Nephron (organoid): ENCODE data around the gene PRXL2C.
A peak's percentile ranks its signal among the peaks of the same experiment; 100 is the strongest.

Experiments
- H3K27ac Mint-ChIP-seq, 3 experiments: 2 replicates each; pipeline ENCODE4 v1.8.0; 2020; ENCODE audit warnings: mixed read lengths in 3 of 3, mild to moderate bottlenecking in 2 of 3, moderate library complexity in 1 of 3
- H3K27me3 Mint-ChIP-seq: 2 replicates; pipeline ENCODE4 v1.8.0; 2021; ENCODE audit warnings: low read depth, mild to moderate bottlenecking, moderate library complexity, mixed read lengths
- H3K36me3 Mint-ChIP-seq: 2 replicates; pipeline ENCODE4 v1.8.0; 2020; ENCODE audit warnings: low read depth, mixed read lengths
- H3K4me1 Mint-ChIP-seq: 2 replicates; pipeline ENCODE4 v1.8.0; 2020; ENCODE audit warnings: mixed read lengths
- H3K4me3 Mint-ChIP-seq, 3 experiments: 2 replicates each; pipeline ENCODE4 v1.8.0; 2020; ENCODE audit warnings: mild to moderate bottlenecking in 3 of 3, mixed read lengths in 3 of 3, moderate library complexity in 2 of 3
- H3K9me3 Mint-ChIP-seq: 2 replicates; pipeline ENCODE4 v1.8.0; 2020; ENCODE audit warnings: mixed read lengths
- CTCF ChIP-seq, 3 experiments: fragments of 200-600 bp; sonication (generic); IDR thresholded peaks; one replicate each; pipeline ENCODE4 v1.5.0; 2021; ENCODE audit warnings: antibody characterized with exemption in 3 of 3; ENCODE audit not compliant: unreplicated experiment in 3 of 3

Gene PRXL2C

GRCh38 chr9:96611302-96611701 is 43.8 kb downstream of the PRXL2C start:
- Mint-ChIP-seq H3K4me1 (peaks cover 32% of the 10 kb centered on the region), H3K9me3 (no peaks in the 10 kb centered on the region), H3K27me3 (no peaks in the 10 kb centered on the region), H3K4me3 (no peak overlapping the region), H3K27ac (no peak overlapping the region), H3K36me3 (no peaks in the 10 kb centered on the region)
- TF ChIP-seq CTCF (IDR thresholded peaks at IDR 0.05; ENCODE audit: unreplicated experiment in 3 of 3) = no peak

GRCh38 chr9:96609732-96610131 is 45.4 kb downstream of the PRXL2C start:
- H3K4me1 Mint-ChIP-seq = peaks cover 41% of the 10 kb centered on the region
- H3K36me3 Mint-ChIP-seq = no peaks in the 10 kb centered on the region
- no peaks in the 10 kb centered on the region for H3K27me3 Mint-ChIP-seq
- H3K27ac Mint-ChIP-seq = no peak overlapping the region
- no peaks in the 10 kb centered on the region for H3K9me3 Mint-ChIP-seq
- TF ChIP-seq CTCF (IDR thresholded peaks at IDR 0.05; ENCODE audit: unreplicated experiment in 3 of 3) = no peak
- H3K4me3 Mint-ChIP-seq = no peak overlapping the region

GRCh38 chr9:96607971-96608370 is 47.1 kb downstream of the PRXL2C start:
- no peak for TF ChIP-seq CTCF (IDR thresholded peaks at IDR 0.05; ENCODE audit: unreplicated experiment in 3 of 3)
- H3K4me3 Mint-ChIP-seq = no peak overlapping the region
- no peaks in the 10 kb centered on the region for H3K9me3 Mint-ChIP-seq
- H3K36me3 Mint-ChIP-seq = peaks cover 1% of the 10 kb centered on the region
- H3K27ac Mint-ChIP-seq = no peak overlapping the region
- peaks cover 46% of the 10 kb centered on the region for H3K4me1 Mint-ChIP-seq
- no peaks in the 10 kb centered on the region for H3K27me3 Mint-ChIP-seq

- TF ChIP-seq CTCF (IDR thresholded peaks at IDR 0.05; ENCODE audit: unreplicated experiment in 3 of 3) = no peak
- H3K27me3 Mint-ChIP-seq = no peaks in the 10 kb centered on the region
- peak overlapping the region in 1 of 3 experiments; percentile 61 for H3K27ac Mint-ChIP-seq
- H3K9me3 Mint-ChIP-seq = no peaks in the 10 kb centered on the region
- no peak overlapping the region for H3K4me3 Mint-ChIP-seq
- peaks cover 14% of the 10 kb centered on the region for H3K36me3 Mint-ChIP-seq
- H3K4me1 Mint-ChIP-seq = peaks cover 31% of the 10 kb centered on the region
Observed at GRCh38 chr9:96605328-96605727, 49.8 kb downstream of the PRXL2C start.

GRCh38 chr9:96604004-96604319 is 51.2 kb downstream of the PRXL2C start:
- TF ChIP-seq CTCF (IDR thresholded peaks at IDR 0.05; ENCODE audit: unreplicated experiment in 3 of 3) = no peak
- Mint-ChIP-seq H3K36me3 (peaks cover 19% of the 10 kb centered on the region), H3K4me3 (no peak overlapping the region), H3K4me1 (peaks cover 31% of the 10 kb centered on the region), H3K27ac (peak overlapping the region in 2 of 3 experiments; percentile 37 to 44), H3K27me3 (no peaks in the 10 kb centered on the region), H3K9me3 (no peaks in the 10 kb centered on the region)

- Mint-ChIP-seq H3K9me3 (no peaks in the 10 kb centered on the region), H3K27ac (peak overlapping the region in 2 of 3 experiments; percentile 37 to 44), H3K4me3 (peak overlapping the region in 1 of 3 experiments; percentile 0), H3K27me3 (no peaks in the 10 kb centered on the region), H3K36me3 (peaks cover 19% of the 10 kb centered on the region), H3K4me1 (peaks cover 30% of the 10 kb centered on the region)
- TF ChIP-seq CTCF (IDR thresholded peaks at IDR 0.05; ENCODE audit: unreplicated experiment in 3 of 3) = no peak
Observed at GRCh38 chr9:96603305-96604003, 51.7 kb downstream of the PRXL2C start.
